Heart left ventricle (tissue), 13 donors: ENCODE results near the gene COL4A6.

Source experiments
- POLR2A ChIP-seq, 2 donors: fragments of 450-650 bp; IDR thresholded peaks; one replicate each; pipeline ENCODE4 v1.6.1; 2017; ENCODE audit warnings: antibody characterized with exemption in 2 of 2, mild to moderate bottlenecking in 2 of 2, moderate library complexity in 2 of 2
- TF ChIP-seq, protein P1 (sequence below), 12 donors: fragments of 200-600 bp; sonication (generic) in 4 of 12; IDR thresholded peaks; one replicate each; pipeline versions ENCODE4 v1.5.0 to v1.8.0; 2018 to 2022; ENCODE audit warnings: antibody characterized with exemption in 12 of 12, mild to moderate bottlenecking in 5 of 12
- donor health status: ischemic (EF 13 %, LVEDD 7.1; RV severe dilation, severe dysfunction).
- donor health status: DM: no; HTN: yes; CAD: no.
- donor health status: DM: no; HTN: no; CAD: no.
- donor health status: ischemic (EF 25% LVEDD 6.9; RV normal size, moderate dysfunction).
- donor health status: ischemic (EF 25% LVEDD 5.7; RV mildly dilated, moderate dysfunction).
- donor health status: ischemic (EF 35%, LVEDD 5.7; RV mildly dilated, moderate dysfunction).
- donor health status: nonischemic (EF 11% LVEDD 7.7; RV severe dilation, severe dysfunction).
- donor health status: DM: yes; HTN: yes; CAD: no.
- donor health status: PGD.
- donor health status: ischemic (EF 29% LVEDD 5.4; RV normal size, mild dysfunction).
- donor health status: nonischemic (EF 23%, LVEDD 6.1; RV moderate dilation, normal function).

- TF ChIP-seq, protein P1, sequence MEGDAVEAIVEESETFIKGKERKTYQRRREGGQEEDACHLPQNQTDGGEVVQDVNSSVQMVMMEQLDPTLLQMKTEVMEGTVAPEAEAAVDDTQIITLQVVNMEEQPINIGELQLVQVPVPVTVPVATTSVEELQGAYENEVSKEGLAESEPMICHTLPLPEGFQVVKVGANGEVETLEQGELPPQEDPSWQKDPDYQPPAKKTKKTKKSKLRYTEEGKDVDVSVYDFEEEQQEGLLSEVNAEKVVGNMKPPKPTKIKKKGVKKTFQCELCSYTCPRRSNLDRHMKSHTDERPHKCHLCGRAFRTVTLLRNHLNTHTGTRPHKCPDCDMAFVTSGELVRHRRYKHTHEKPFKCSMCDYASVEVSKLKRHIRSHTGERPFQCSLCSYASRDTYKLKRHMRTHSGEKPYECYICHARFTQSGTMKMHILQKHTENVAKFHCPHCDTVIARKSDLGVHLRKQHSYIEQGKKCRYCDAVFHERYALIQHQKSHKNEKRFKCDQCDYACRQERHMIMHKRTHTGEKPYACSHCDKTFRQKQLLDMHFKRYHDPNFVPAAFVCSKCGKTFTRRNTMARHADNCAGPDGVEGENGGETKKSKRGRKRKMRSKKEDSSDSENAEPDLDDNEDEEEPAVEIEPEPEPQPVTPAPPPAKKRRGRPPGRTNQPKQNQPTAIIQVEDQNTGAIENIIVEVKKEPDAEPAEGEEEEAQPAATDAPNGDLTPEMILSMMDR (IDR thresholded peaks at IDR 0.05): no peak
- TF ChIP-seq POLR2A (IDR thresholded peaks at IDR 0.05): no peak
These were observed 214.6 kb downstream of the COL4A6 start for GRCh38 chrX:108223585-108223984.
